DMS53 (cell line): ENCODE results near the gene EHBP1.

ENCODE experiments used
- DNase-seq: peaks from one replicate; lab custom pipeline; 2025; lab: John Stamatoyannopoulos, UW

The EHBP1 gene

GRCh38 chr2:62822549-62822948, 117.0 kb downstream of the EHBP1 start:
- DNase-seq = no peak

DNA sequence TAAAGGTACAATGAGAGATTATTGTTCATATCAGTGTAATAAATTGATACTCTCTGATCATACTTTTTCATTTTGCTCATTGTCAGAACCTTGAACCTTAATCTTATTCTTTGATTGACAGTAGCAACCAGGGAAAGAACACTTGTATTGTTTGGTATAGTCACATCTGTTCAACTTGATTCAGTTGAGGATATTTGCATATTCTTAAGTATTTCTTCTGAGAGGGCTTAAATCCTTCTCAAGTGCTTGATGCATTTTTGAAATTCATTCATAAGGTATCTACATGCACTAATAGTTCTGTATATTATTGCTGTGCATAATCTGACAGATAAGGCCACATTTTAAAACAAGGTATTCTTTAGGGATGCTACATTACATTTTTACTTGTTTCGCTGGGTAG, 118.9 kb downstream of the EHBP1 start:
- DNase-seq = no peak

DNA sequence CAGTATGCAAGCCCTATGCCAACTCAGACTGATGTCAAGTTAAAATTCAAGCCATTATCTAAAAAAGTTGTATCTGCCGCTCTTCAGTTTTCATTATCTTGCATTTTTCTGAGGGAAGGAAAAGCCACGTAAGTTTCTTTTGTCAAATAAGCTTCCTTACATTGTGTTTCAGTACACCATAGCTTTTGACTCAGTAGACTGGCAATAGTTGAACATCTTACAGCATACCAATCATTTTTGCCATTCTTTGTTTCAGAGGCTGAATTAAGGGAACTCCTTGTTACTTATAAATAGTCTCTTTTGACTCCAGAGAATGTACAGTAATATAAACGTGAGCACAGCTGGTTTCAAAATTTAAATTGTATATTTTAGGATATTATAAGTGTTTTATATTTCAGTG, 120.6 kb downstream of the EHBP1 start:
- no peak for DNase-seq

DNA sequence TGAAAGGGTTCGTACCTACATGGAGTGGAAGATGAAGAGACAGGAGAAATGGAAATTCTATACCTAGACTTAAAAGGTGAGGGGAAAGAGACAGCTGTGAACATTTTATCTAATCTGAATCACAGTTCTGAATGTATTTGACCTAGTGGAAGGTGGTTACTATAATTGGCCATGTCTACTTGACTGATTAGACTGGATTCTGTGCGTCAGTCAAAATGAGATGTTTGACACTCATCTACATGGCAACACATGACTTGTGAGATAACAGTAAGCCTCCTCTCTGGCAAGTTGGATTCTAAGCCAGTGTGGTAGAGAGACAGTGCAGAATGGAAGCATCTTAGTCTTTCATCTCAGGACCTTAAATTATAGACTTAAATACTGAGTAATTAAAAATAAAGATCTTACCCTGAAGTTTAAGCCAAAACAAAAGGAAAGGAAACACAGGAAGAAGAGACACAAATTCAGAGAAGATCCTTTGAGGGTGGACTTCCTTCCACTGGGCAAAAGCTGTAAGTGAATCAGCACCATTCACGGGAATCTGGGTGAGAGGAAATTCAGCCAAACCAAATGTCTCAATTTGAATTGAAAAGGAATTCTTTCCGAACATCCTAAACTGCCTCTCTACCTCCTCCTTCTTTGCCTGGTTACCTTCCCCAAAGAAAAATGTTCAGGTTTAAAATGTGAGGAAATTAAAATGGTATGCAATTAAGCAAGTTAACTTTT, 121.6 kb downstream of the EHBP1 start:
- no peak for DNase-seq

- DNase-seq = no peak
These were observed 126.2 kb downstream of the EHBP1 start for GRCh38 chr2:62831729-62832128.

GRCh38 chr2:62844311-62845090, 139.0 kb downstream of the EHBP1 start:
- no peak for DNase-seq

GRCh38 chr2:62845256-62845655, 139.7 kb downstream of the EHBP1 start:
- no peak for DNase-seq

GRCh38 chr2:62852254-62852653, 146.7 kb downstream of the EHBP1 start:
- no peak for DNase-seq

DNA sequence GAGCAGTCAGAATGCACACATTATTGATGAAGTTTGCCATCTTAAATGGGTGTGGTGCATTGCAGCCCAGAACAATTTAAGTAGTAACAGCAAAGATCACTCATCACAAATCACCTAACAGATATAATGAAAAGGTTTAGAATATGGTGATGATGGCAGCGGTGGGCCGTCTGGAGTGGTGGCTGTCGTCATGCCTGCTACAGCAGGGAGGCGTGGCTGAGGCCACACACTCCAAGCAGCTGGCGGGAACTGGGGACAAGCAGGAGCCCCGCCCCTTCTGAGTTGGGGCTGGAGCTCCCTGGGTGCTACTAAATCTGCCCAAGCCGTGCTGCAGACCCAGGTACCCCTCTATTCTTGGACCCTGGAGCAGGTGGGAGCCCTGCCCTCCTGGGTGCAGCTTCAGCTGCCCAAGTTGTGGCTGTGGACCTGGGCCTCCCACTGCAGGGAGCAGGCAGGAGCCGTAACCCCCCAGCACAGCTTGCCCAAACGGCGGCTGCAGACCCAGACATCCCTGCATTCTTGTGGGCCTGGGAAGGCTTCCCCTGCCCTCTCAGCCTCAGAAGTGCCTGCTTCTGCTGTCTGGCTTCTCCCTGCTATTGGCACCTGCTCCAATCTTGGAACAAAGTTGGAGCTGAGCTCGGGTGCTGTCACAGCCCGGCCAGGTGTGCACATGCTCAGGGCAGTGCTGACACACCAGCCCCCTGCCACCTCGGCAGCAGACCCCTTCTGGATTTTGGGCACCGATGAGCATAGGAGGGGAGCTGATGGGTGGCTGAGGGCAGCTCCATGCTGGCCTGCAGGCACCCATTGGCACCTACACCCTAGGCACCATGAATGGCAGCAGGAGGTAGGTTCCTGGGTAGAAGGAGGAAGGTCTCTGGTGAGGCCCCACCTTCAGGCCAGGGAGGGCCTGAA, 149.3 kb downstream of the EHBP1 start:
- DNase-seq = no peak

DNA sequence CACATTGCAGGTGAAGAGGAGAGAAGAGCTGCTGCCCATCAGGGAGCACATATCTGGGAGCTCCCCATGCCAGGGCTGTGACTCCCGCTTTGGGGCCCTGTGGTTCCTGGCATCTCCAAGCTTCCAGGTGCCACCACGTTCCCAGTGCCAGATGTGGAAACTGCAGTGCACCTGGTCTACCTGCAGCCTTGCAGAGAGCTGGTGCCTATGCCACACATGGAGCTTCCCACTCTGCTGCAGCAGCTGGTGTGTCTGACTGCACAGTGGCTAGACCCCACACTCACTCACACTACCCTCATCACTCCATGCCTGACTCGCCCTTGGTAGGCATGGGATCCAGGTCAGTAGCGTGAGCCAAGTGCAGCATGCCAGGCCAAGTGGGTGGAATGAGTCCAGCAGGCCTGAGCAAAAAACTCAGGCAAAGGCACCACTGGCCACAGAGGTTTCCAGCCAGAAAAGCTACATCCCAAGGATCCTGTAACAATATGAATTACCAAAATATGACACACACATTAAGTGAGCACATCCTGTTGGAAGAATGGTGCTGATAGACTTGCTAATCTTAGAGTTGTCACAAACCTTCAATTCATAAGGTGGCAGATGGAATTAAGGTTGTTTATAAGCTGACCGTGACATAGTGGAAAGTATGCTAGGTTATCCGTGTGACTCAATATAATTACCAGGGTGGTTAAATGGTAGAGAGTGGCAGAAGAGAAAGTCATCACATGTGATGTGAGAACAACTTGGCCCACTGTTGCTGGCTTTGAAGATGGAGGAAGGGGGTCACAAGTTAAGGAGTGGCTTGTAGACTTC, 150.9 kb downstream of the EHBP1 start:
- DNase-seq = no peak

- peak; percentile 11 for DNase-seq
These were observed 151.8 kb downstream of the EHBP1 start for GRCh38 chr2:62857139-62857931.

GRCh38 chr2:62858231-62858832, 152.8 kb downstream of the EHBP1 start:
- peak; percentile 10 for DNase-seq

GRCh38 chr2:62868947-62869346, 163.4 kb downstream of the EHBP1 start:
- DNase-seq = no peak

DNA sequence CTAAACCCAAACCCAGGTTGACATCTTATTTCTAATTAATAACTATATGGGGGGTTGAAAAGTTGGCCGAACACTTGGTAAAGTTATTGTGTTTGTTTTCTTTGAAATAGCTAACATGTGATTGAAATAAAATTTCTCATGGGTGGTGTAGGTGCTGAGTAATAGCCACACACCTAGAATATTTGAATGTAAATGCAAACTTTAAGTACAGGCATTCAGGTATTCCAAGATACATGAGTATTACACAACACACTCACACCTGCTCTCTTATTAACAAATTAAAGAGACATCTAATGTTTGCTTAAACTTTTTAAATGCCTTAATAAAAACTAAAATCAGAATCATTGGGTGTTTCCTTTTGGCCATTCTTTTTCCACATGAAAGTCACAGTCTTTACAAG, 165.5 kb downstream of the EHBP1 start:
- no peak for DNase-seq

GRCh38 chr2:62871506-62871905, 166.0 kb downstream of the EHBP1 start:
- DNase-seq = peak; percentile 31

GRCh38 chr2:62873603-62874002, 168.1 kb downstream of the EHBP1 start:
- DNase-seq = no peak

DNA sequence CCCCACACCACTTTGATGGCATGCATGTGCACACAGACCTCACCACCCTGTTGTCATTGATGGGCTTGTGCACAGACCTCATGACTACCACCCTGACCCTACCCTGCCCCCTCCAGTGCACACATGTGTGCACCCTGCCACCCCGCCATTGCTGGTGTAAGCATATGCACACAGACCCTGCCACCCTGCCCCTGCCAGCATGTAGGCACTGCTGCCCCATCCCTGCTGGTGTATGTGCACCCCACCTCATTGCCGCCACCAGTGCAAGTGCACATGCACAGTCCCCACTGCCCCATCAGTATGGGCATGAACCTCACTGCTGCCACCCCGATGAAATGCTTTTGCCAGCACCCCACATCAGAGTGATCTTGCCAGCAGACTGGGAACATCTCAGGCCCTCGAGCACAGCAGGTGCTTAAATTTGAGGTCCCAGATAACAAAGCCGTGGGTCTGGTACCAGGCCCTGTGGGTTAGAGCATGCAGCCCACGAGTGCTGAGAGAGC, 169.4 kb downstream of the EHBP1 start:
- no peak for DNase-seq

DNA sequence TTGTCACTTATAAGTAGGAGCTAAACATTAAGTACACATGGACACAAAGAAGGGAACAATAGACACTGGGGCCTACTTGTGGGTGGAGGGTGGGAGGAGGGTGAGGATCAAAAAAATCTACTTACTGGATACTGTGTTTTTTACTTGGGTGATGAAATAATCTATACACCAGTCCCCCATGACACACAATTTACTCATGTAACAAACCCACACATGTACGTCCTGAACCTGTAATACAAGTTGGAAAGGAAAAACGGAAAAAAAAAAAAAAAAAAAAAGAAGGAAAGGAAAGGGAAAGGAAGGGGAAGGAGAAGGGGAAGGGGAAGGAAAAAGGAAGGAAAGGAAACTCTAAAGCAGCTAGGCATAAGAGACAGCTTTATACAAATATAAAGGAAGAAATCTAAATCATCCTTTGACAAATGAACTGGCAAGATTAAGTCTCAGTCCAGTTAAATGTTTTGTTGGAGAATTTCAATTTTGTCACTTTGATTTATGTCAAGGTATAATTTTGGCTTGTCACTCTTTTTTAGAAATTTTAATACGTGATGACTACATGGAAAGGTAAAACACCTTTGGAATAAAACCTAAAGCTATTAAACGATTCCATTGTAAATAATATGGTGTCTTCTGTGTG, 175.8 kb downstream of the EHBP1 start:
- DNase-seq = no peak

- DNase-seq = no peak
These were observed 178.1 kb downstream of the EHBP1 start for GRCh38 chr2:62883629-62884028.

DNA sequence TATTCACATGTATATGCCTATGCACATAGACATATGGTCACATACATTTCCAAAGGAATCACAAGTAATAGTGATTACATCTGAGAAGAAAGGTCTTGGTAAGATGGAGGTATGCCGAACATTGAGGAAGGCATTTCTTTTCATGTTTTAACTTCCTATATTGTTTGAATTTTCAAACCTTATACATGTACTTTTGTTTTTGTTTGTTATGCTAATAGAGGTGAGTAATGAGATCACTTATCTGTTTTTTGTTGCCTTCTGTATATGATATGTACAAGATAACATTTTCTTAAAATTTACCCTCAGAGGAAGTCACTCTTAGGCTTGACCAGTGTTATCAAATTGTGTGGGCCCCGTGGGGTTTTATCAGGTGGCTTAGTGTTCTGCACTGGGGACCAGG, 178.6 kb downstream of the EHBP1 start:
- no peak for DNase-seq
